Neural cell (in vitro differentiated cells): ENCODE results near the gene PI4K2B.
"Not testable (repeated sequence)": the region's sequence is repeated elsewhere in the genome, so short reads cannot be mapped to it uniquely, and the experiment has no call there.

Source experiments
- EP300 ChIP-seq: fragments of 450-650 bp; conservative IDR thresholded peaks from 2 replicates; pipeline ENCODE4 v1.6.1; 2014; ENCODE audit warnings: antibody characterized with exemption, mild to moderate bottlenecking, moderate library complexity; ENCODE audit not compliant: poor library complexity, severe bottlenecking
- EZH2 ChIP-seq: fragments of 200-600, 300-800 bp; shearing (Covaris generic), sonication (generic); IDR thresholded peaks from 2 replicates; pipeline ENCODE4 v1.6.1; 2014; ENCODE audit warnings: antibody characterized with exemption, low read length, borderline replicate concordance, mild to moderate bottlenecking; ENCODE audit not compliant: insufficient read depth, poor library complexity, severe bottlenecking
- MXI1 ChIP-seq: fragments of 450-650 bp; conservative IDR thresholded peaks from 2 replicates; pipeline ENCODE4 v1.6.1; 2014; ENCODE audit warnings: antibody characterized with exemption, mild to moderate bottlenecking; ENCODE audit not compliant: poor library complexity, severe bottlenecking
- POLR2AphosphoS5 ChIP-seq: IDR thresholded peaks from 2 replicates; pipeline ENCODE4 v1.6.1; 2012
- TAF1 ChIP-seq: IDR thresholded peaks from 2 replicates; pipeline ENCODE4 v1.6.1; 2012; ENCODE audit warnings: low read depth
- TF ChIP-seq, protein P1 (sequence below): fragments of 450-650 bp; IDR thresholded peaks from 2 replicates; pipeline ENCODE4 v1.5.1; 2014; ENCODE audit warnings: antibody characterized with exemption, mild to moderate bottlenecking, moderate library complexity; ENCODE audit not compliant: poor library complexity, severe bottlenecking
- TF ChIP-seq, protein P2 (sequence below): IDR thresholded peaks from 2 replicates; pipeline ENCODE4 v1.6.1; 2012; ENCODE audit warnings: borderline replicate concordance

GRCh38 chr4:25249494-25249893, 15.7 kb downstream of the PI4K2B start:
- TF ChIP-seq, protein P1, sequence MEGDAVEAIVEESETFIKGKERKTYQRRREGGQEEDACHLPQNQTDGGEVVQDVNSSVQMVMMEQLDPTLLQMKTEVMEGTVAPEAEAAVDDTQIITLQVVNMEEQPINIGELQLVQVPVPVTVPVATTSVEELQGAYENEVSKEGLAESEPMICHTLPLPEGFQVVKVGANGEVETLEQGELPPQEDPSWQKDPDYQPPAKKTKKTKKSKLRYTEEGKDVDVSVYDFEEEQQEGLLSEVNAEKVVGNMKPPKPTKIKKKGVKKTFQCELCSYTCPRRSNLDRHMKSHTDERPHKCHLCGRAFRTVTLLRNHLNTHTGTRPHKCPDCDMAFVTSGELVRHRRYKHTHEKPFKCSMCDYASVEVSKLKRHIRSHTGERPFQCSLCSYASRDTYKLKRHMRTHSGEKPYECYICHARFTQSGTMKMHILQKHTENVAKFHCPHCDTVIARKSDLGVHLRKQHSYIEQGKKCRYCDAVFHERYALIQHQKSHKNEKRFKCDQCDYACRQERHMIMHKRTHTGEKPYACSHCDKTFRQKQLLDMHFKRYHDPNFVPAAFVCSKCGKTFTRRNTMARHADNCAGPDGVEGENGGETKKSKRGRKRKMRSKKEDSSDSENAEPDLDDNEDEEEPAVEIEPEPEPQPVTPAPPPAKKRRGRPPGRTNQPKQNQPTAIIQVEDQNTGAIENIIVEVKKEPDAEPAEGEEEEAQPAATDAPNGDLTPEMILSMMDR: not testable (repeated sequence)
- not testable (repeated sequence) for TF ChIP-seq EP300, TAF1, EZH2, MXI1, POLR2AphosphoS5
- TF ChIP-seq, protein P2, sequence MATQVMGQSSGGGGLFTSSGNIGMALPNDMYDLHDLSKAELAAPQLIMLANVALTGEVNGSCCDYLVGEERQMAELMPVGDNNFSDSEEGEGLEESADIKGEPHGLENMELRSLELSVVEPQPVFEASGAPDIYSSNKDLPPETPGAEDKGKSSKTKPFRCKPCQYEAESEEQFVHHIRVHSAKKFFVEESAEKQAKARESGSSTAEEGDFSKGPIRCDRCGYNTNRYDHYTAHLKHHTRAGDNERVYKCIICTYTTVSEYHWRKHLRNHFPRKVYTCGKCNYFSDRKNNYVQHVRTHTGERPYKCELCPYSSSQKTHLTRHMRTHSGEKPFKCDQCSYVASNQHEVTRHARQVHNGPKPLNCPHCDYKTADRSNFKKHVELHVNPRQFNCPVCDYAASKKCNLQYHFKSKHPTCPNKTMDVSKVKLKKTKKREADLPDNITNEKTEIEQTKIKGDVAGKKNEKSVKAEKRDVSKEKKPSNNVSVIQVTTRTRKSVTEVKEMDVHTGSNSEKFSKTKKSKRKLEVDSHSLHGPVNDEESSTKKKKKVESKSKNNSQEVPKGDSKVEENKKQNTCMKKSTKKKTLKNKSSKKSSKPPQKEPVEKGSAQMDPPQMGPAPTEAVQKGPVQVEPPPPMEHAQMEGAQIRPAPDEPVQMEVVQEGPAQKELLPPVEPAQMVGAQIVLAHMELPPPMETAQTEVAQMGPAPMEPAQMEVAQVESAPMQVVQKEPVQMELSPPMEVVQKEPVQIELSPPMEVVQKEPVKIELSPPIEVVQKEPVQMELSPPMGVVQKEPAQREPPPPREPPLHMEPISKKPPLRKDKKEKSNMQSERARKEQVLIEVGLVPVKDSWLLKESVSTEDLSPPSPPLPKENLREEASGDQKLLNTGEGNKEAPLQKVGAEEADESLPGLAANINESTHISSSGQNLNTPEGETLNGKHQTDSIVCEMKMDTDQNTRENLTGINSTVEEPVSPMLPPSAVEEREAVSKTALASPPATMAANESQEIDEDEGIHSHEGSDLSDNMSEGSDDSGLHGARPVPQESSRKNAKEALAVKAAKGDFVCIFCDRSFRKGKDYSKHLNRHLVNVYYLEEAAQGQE: not testable (repeated sequence)
